Measurements from ENCODE around the gene SLC16A4.

DNA sequence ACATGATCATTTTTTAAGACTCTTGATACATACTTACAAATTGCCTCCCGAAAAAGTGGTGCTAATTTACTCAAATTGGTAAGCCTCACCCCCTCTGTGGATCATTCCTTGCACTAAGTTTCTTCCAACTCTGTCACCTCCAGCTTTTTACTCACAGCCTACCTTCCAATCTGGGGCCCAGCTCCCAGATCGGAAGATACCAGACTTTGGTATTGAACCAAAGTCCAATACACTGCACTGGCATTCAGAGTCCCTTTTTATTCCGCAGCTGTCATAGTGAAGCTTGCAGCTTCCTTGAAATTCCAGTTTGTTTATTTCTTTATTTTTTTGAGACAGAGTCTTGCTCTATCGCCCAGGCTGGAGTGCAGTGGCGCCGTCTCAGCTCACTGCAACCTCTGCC, 18.5 kb upstream of the SLC16A4 start:
- TF ChIP-seq EZH2 (IDR thresholded peaks at IDR 0.05; ENCODE audit: borderline replicate concordance, insufficient read depth, low read depth, low read length, poor library complexity, severe bottlenecking) = no peak
- TF ChIP-seq, protein P1, sequence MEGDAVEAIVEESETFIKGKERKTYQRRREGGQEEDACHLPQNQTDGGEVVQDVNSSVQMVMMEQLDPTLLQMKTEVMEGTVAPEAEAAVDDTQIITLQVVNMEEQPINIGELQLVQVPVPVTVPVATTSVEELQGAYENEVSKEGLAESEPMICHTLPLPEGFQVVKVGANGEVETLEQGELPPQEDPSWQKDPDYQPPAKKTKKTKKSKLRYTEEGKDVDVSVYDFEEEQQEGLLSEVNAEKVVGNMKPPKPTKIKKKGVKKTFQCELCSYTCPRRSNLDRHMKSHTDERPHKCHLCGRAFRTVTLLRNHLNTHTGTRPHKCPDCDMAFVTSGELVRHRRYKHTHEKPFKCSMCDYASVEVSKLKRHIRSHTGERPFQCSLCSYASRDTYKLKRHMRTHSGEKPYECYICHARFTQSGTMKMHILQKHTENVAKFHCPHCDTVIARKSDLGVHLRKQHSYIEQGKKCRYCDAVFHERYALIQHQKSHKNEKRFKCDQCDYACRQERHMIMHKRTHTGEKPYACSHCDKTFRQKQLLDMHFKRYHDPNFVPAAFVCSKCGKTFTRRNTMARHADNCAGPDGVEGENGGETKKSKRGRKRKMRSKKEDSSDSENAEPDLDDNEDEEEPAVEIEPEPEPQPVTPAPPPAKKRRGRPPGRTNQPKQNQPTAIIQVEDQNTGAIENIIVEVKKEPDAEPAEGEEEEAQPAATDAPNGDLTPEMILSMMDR (IDR thresholded peaks at IDR 0.05) = no peak
